Stimulated activated CD4-positive, alpha-beta T cell treated with anti-CD3 and anti-CD28 coated beads, TNF-alpha, amount 100 ng/mL, for 1 hour (primary cell): ENCODE results near the gene CD300LF.
A peak's percentile ranks its signal among the peaks of the same experiment; 100 is the strongest.

ENCODE experiments used
- DNase-seq, 3 donors: peaks; one replicate each; pipeline ENCODE4 v3.0.0-alpha.2; 2020; ENCODE audit warnings: low read depth in 3 of 3, low spot score in 1 of 3

Gene CD300LF

GRCh38 chr17:74746376-74746775, 33.7 kb upstream of the CD300LF start:
- no peak for DNase-seq

DNA sequence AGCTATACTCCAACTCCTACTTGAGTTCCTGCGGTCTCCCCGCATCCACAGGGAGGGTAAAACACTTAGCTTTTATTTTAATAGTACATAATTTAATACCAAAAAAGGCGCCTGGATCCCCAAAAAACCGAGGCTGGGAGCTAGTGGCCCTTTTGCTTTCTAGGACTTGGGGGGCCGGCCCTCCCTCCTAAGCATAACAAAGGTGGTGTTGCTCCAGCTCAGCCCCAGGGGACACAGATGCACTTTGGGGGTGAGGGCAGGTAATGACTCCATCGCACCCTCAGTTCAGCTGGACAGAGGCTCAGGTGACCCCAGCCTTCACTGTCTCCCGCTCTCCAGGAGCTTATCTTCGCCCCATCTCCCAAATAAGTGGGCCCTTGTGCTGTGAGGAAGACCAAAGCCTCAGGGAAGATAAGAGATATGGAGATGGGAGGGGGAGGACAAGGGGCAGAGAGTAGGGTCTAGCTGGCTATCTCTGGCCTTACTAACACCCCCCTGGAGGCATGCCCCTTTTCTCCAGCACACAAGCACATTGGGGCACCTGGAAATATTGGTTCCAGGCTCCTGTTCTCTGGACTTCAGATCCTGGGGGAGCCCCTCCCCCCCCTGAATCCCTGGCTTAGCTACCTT, 32.9 kb upstream of the CD300LF start:
- DNase-seq, result no peak

- peak in 2 of 3 donors; percentile 69 to 83 for DNase-seq
Measured at GRCh38 chr17:74744714-74745547, 32.2 kb upstream of the CD300LF start.

- DNase-seq, result no peak
Measured at GRCh38 chr17:74744349-74744713, 31.6 kb upstream of the CD300LF start.

GRCh38 chr17:74743755-74744154, 31.0 kb upstream of the CD300LF start:
- no peak for DNase-seq

GRCh38 chr17:74742978-74743545, 30.3 kb upstream of the CD300LF start:
- no peak for DNase-seq

- DNase-seq, result no peak
Measured at GRCh38 chr17:74742153-74742515, 29.4 kb upstream of the CD300LF start.

DNA sequence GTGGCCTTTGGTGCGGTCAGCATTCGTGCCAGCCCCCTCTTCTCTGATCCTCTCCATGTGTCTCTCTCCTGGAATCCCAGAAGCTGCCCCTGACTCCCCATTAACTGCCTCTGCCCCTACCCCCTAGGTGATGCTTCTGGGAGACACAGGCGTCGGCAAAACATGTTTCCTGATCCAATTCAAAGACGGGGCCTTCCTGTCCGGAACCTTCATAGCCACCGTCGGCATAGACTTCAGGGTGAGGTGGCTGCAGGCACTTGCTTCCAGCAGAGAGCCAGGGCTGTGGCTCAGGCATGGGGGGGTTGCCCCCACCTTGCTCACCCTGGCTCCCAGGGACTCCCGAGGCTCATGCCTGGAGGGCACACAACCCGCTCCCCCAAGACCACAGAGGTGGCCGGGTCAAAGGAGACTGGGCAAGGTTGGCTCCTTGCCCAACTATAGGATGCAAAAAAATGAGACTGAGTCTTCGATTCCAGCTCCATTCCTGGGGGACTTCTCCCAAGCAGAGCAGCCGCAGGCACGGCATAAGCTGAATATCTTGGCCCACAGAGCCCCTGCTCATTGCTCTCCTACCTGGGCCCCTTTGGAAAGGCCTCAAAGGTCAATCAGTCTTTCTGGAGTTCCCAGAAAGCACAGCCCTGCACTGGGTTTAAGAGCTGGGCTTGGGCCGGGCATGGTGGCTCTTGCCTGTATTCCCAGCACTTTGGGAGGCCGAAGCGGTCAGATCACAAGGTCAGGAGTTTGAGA, 28.1 kb upstream of the CD300LF start:
- no peak for DNase-seq

DNA sequence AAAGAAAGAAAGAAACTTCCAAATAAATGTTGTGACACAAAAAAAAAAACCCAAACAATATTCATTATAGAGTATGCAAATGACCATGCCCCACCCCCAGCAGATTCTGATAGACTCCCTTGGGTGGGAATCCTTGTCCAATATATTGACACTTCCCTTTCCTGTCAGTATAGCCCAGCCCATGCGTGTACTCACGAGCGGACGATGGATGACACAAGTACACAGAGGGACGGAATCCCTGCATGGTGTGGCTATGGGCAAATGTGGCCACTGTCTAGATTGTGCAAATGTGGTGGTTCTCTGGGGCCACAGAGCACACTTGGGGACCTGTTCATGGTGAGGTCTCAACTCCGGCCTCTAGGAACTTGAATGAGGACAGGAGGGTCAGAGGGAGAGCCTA, 27.4 kb upstream of the CD300LF start:
- no peak for DNase-seq

DNA sequence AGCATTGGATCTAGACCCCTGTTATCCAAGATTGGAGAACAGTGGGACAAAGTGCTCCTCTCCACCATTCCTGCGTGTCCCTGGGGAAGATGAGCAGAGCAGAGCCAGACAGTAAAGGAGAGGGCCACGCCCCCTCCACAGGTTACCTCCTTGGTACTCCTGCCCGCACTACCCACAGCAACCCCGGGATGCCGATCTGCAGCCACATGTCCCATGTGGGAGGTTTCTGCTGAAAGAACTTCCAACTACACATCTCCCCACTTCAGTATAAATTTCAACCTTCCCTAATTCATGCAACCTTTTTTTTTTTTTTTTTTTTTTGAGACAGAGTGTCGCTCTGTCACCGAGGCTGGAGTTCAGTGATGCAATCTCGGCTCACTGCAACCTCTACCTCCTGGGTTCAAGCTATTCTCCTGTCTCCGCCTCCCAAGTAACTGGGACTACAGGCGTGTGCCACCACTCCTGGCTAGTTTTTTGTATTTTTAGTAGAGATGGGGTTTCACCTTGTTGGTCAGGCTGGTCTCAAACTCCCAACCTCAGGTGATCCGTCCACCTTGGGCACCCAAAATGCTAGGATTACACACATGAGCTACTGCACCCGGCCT, 26.6 kb upstream of the CD300LF start:
- no peak for DNase-seq

DNA sequence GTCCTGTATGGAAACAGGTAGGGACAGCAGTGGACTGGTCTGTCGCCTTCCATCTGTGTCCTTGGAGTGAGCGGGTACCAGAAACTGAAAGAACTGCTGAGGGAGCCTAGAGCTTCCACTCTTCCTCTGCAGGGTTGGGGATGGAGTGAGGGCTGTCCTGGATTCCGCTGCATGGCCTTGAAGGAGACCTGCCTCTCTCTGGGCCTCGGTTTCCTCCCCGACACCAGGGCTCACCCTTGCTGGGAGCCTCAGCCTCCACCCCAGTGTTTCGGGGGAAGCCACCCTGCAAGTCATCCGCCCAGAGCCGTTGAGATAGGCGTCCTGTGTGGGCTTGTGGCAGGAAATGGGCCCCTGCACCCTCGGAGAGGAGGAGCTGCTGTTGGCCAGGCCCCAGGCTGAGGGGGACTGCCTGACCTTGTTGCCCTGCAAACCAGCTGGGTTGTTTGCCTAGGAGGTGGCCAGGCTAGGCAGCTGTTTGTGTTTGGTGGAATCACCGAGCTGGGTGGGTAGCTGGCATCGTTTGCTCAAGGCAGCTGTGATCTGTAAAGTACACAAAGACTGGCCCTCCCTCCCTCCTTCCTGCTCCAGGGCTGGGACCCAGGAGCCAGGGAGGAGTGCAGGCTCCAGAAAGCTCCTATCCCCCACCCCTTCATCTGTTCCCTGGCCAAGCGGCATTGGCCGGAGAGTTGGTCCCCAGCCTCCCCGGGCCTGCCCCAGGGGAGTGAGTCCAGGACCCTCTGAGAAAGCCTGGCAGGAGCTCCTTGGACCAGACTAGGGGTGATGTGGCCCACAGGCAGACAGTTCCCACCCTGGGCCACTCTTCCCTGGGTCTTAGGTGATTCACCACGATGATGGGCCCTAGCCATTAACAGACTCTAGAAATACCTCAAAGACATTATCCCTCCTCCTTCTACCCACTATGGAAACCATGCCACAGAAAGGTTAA, 25.6 kb upstream of the CD300LF start:
- peak in 2 of 3 donors; percentile 58 to 66 for DNase-seq

GRCh38 chr17:74737299-74738050, 24.8 kb upstream of the CD300LF start:
- DNase-seq, result no peak

DNA sequence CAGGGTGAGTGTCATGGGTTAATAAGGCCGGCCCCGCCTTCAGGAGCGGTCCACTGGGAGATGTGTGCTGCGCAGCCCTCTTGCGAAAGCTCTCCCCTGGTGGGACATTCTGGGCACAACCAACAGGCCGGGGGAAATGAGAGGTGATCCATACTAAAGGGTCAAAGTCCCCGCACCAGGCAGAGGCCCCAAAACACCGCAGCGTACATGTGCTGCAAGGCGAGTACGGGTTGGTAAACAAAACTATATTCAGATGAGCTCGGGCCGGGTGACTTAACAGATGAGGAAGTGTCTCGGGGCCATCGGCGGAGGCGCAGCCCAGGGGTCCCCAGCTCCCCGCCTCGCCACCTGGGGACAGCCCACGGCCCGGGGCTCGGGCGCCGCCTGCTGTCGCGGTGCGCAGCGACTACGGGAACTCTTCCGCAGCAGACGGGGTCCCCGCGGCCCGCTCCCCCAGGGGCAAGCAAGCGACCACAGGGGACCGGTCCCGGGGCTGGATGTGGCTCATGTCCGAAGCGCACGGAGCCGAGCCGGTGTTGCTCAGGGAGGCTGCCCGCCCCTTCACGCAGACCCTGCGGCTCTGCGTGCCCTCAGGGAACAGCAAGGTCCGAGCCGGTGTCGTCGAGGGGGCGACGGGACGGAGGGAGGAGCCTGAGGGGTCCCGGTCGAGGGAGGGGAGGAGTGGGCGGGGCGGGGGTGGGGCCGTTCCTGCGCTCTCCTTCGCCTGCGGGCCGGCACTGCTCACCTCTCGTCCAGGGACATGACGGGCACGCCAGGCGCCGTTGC, 24.0 kb upstream of the CD300LF start, which contains the start of gene RAB37:
TSS of gene RAB37 (plus strand) at position 744 of the 786 bp plus-strand sequence. CDS start at position 761, 17 bp downstream.
- DNase-seq, result no peak

- DNase-seq, result no peak
Measured at GRCh38 chr17:74734256-74734655, 21.5 kb upstream of the CD300LF start.

GRCh38 chr17:74733365-74734122, 20.8 kb upstream of the CD300LF start:
- DNase-seq, result no peak

DNA sequence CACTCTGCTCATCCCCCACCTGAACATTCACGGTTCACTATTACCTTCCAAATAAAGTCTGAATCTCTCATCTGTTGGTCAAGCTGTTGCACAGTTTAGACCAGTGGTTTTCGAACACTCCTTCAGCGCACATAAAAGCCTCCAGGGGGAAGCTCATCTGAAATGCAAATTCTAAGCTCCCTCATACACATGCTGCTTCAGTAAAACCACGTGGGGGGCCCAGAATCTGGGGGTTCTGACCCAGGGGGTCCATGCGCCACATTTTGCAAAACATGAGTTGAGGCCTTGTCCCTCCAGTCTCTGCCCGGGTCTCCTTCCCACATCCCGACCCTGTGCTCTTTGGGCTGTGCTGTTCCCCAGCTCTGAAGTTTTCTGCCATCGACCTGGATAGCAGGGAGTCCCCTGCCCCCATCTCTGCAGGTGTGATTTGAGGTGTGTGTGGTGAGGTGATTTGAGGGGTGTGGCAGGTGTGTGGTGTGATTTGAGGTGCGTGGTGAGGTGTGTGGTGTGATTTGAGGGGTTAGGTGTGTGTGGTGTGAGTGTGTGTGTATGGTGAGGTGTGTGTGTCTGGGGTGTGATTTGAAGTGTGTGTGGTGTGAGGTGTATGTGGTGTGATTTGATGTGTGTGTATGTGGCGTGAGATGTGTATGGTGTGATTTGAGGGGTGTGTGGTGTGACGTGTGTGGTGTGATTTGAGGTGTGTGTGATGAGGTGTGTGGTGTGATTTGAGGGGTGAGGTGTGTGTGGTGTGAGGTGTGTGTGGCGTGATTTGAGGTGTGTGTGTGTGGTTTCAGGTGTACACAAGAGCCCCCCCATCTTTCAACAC, 19.5 kb upstream of the CD300LF start:
- DNase-seq, result no peak

GRCh38 chr17:74731347-74731605, 18.6 kb upstream of the CD300LF start:
- DNase-seq, result no peak
